Adrenal gland (tissue), 5 donors: ENCODE data around the gene ACTR3.

Experiments used
- POLR2A ChIP-seq, 2 donors: fragments of 450-650 bp; IDR thresholded peaks; one replicate each; pipeline ENCODE4 v1.6.1; 2017; ENCODE audit warnings: antibody characterized with exemption in 2 of 2, mild to moderate bottlenecking in 2 of 2, moderate library complexity in 1 of 2
- TF ChIP-seq, protein P1 (sequence below), 6 experiments: fragments of 450-650 bp in 4 of 6; fragments of 200-600 bp in 2 of 6; sonication (generic) in 1 of 6; IDR thresholded peaks; 1 replicate in 5 of 6; 2 replicates in 1 of 6; pipeline versions ENCODE4 v1.5.1 to v1.8.0; 2016 to 2021; ENCODE audit warnings: antibody characterized with exemption in 6 of 6, mild to moderate bottlenecking in 2 of 6, moderate library complexity in 1 of 6
- donor health status: DM: no; HTN: no; CAD: no.

DNA sequence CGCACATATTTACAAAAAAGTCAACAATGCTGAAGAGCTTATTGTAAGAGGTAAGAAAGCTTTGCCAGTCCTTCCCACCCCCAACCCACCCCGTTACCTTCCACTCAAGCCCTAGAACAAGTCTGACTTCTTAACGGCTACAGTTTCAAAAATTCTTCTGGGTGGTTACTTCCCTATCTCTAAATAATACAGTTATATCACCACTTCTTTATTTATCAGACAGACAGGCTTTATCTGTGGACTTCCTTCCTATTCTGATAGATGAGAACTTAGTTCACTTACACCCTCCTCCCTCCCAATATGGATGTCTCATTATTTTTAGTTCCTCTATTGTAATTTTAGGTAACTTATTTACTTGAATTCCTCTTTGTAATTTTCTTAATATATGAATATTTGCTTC, 26.7 kb upstream of the ACTR3 start:
- TF ChIP-seq, protein P1, sequence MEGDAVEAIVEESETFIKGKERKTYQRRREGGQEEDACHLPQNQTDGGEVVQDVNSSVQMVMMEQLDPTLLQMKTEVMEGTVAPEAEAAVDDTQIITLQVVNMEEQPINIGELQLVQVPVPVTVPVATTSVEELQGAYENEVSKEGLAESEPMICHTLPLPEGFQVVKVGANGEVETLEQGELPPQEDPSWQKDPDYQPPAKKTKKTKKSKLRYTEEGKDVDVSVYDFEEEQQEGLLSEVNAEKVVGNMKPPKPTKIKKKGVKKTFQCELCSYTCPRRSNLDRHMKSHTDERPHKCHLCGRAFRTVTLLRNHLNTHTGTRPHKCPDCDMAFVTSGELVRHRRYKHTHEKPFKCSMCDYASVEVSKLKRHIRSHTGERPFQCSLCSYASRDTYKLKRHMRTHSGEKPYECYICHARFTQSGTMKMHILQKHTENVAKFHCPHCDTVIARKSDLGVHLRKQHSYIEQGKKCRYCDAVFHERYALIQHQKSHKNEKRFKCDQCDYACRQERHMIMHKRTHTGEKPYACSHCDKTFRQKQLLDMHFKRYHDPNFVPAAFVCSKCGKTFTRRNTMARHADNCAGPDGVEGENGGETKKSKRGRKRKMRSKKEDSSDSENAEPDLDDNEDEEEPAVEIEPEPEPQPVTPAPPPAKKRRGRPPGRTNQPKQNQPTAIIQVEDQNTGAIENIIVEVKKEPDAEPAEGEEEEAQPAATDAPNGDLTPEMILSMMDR (IDR thresholded peaks at IDR 0.05) = no peak
- TF ChIP-seq POLR2A (IDR thresholded peaks at IDR 0.05) = no peak
